Ishikawa (cell line): ENCODE data around the gene SOX15.

ENCODE experiments used
- CEBPB ChIP-seq: IDR thresholded peaks from 2 replicates; pipeline ENCODE4 v1.6.1; 2012
- EGR1 ChIP-seq: IDR thresholded peaks from 2 replicates; pipeline ENCODE4 v1.6.1; 2012
- FOXM1 ChIP-seq: IDR thresholded peaks from 2 replicates; pipeline ENCODE4 v1.6.1; 2012; ENCODE audit warnings: low read depth, borderline replicate concordance
- NFIC ChIP-seq: IDR thresholded peaks from 2 replicates; pipeline ENCODE4 v1.6.1; 2012
- RAD21 ChIP-seq: IDR thresholded peaks from 2 replicates; pipeline ENCODE4 v1.6.1; 2012; ENCODE audit warnings: low read depth
- REST ChIP-seq: IDR thresholded peaks from 2 replicates; pipeline ENCODE4 v1.6.1; 2012; ENCODE audit warnings: low read depth, mild to moderate bottlenecking

GRCh38 chr17:7589891-7590691 lies at the start of gene SOX15:
- no peak for TF ChIP-seq NFIC
- no peak for TF ChIP-seq FOXM1
- no peak for TF ChIP-seq RAD21
- TF ChIP-seq CEBPB = no peak
- no peak for TF ChIP-seq REST
- TF ChIP-seq EGR1 = no peak
